ENCODE results near the gene RBM27. TPM values are rescaled to one million over a fixed set of nuclear protein-coding genes. Genes with fewer than 3 reads are reported as not detected.
A peak's percentile ranks its signal among the peaks of the same experiment; 100 is the strongest.
"Not testable (repeated sequence)": the region's sequence is repeated elsewhere in the genome, so short reads cannot be mapped to it uniquely, and the experiment has no call there.

RBM27 gene, protein sequence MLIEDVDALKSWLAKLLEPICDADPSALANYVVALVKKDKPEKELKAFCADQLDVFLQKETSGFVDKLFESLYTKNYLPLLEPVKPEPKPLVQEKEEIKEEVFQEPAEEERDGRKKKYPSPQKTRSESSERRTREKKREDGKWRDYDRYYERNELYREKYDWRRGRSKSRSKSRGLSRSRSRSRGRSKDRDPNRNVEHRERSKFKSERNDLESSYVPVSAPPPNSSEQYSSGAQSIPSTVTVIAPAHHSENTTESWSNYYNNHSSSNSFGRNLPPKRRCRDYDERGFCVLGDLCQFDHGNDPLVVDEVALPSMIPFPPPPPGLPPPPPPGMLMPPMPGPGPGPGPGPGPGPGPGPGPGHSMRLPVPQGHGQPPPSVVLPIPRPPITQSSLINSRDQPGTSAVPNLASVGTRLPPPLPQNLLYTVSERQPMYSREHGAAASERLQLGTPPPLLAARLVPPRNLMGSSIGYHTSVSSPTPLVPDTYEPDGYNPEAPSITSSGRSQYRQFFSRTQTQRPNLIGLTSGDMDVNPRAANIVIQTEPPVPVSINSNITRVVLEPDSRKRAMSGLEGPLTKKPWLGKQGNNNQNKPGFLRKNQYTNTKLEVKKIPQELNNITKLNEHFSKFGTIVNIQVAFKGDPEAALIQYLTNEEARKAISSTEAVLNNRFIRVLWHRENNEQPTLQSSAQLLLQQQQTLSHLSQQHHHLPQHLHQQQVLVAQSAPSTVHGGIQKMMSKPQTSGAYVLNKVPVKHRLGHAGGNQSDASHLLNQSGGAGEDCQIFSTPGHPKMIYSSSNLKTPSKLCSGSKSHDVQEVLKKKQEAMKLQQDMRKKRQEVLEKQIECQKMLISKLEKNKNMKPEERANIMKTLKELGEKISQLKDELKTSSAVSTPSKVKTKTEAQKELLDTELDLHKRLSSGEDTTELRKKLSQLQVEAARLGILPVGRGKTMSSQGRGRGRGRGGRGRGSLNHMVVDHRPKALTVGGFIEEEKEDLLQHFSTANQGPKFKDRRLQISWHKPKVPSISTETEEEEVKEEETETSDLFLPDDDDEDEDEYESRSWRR
- 10 to 100 TPM; 25.2 to 34.4 (median 29.7) TPM for polyA plus RNA-seq (ENCODE audit: insufficient read length in 4 of 4)

DNA sequence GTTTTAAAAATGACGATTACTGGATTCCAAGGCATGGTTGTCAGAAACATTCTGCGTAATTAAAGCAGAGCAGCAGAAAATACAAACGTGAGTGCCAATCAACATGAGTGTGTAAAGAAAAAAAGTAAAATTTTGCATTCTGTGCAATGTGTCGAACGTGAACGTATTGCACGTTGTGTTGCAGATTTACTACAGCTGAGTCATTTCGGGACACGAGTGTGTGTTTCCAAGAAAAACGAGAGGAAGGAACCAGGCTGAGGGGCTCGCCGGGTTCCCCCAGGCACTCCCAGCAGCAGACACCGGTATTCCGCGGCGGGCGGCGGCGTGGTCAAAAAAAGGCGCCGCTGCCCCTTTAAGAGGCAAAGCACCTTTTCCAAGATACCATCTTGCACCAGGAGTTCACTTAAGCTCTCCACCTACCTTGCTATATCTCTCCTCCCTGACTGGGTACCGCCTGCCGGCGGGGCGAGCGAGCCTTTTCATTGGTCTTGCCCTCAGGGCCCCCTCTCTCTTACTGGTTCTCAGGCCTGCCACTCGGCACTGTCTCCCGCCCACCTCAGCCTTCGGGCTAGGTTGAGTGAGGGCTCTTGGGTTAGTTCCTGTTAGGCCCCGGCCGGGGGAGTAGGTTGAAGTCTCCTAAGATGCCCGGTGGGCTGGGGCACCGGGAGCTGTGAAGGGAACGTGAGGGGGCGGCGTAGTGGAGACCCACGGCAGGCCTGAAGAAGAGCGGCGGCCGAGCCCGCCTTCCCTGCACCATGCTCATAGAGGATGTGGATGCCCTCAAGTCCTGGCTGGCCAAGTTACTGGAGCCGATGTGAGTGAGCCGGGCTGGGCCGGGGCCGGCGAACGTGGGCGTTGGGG, at the start of gene RBM27:
TSS of gene RBM27 (plus strand) at position 595 of the 861 bp plus-strand sequence. CDS start at position 756, 161 bp downstream.
- peak; percentile 94 to 96 (median 94) for DNase-seq (ENCODE audit: low read depth in 4 of 4, low spot score in 3 of 4)

DNA sequence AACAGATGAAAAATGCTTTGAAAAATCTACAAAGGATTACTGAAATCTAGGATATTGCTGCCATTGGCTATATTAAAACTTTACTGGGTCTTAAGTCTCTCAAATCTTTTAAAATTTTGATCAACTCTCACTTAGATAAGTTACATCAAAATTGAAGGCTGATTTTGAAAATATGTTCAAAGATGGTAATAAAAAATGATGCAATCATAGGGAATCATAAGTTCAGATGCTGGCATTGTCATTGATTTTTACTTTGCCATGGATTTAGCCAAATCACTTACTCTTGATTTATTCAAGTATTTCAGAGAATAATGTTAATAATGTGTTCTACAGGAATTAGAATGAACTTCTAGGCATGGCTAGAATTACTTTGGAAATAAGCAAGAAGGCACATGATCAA, 45.1 kb upstream of the RBM27 start:
- DNase-seq (ENCODE audit: low read depth in 4 of 4, low spot score in 3 of 4): no peak

DNA sequence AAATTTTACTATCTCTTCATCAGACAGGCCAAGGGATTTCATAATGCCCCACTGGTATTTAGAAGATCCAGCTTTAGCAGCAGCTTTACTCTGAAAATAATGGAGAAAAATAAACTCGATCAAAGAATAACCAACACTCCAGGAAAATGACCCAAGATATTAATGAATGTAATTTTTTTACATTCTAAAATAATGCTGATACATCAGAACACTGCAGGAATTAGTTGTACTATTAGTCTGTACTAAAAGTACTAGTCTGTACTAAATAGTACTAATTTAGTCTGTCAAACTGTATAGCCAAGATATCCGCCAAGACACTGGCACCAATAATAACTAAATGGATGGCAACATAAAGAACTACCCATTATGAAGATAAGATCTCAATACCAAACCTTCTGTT, 39.0 kb upstream of the RBM27 start:
- DNase-seq (ENCODE audit: low read depth in 4 of 4, low spot score in 3 of 4): no peak

DNA sequence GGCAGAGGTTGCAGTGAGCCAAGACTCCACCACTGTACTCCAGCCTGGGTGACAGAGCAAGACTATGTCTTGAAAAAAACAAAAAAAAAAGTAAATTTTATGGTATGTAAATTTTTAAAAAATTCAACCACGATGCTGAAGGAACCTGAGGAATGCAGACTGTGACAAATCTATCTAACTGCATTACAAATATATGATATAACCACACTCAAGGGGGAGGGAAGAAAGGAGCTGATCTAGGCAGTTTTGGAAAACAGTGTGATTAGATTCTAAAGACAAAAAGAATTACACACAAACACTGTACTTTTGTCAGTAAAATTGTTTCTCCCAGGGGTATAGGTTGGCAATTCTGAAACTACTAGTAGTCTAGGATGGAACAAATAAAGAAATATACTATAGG, 37.9 kb upstream of the RBM27 start:
- no peak for DNase-seq (ENCODE audit: low read depth in 4 of 4, low spot score in 3 of 4)

- no peak for DNase-seq (ENCODE audit: low read depth in 4 of 4, low spot score in 3 of 4)
These were observed 37.5 kb upstream of the RBM27 start for GRCh38 chr5:146165903-146166302.

DNA sequence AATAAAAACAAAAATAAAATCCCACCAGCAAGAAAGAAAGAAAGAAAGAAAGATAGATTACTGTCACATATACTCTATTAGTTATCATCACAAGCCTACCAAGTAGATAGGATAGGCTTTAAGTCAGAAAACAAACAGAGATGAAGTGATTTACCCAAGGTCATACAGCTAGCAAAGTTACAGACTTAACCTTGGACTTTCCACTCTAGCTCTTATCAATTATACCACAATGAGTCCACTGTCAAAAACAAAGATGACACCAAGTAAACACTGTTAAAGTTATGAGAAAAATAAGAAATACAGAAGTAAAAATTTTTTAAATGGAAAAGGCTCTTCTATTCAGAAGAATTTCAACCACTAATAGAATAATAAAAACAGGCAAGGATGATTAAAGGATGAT, 34.3 kb upstream of the RBM27 start:
- no peak for DNase-seq (ENCODE audit: low read depth in 4 of 4, low spot score in 3 of 4)

GRCh38 chr5:146173049-146173448, 30.4 kb upstream of the RBM27 start:
- DNase-seq (ENCODE audit: low read depth in 4 of 4, low spot score in 3 of 4): not testable (repeated sequence)

DNA sequence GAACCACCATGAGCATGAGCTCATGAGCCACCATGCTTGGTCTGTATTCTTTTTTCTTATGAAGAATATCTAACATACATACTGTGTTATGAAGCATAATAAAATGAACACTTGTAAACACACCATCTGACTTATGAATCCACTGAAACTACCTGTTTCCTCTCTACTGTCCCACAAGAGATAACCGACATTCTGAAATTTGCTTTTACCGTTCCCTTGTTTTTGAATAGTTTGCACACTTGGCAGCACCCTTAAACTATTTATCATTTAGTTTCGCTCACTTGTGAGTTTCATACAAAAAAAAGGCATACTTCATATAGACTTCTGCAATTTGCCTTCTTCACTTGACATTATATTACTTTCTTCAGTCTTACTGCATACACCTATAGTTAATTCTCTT, 29.8 kb upstream of the RBM27 start:
- DNase-seq (ENCODE audit: low read depth in 4 of 4, low spot score in 3 of 4): no peak

GRCh38 chr5:146176805-146177204, 26.6 kb upstream of the RBM27 start:
- no peak for DNase-seq (ENCODE audit: low read depth in 4 of 4, low spot score in 3 of 4)

DNA sequence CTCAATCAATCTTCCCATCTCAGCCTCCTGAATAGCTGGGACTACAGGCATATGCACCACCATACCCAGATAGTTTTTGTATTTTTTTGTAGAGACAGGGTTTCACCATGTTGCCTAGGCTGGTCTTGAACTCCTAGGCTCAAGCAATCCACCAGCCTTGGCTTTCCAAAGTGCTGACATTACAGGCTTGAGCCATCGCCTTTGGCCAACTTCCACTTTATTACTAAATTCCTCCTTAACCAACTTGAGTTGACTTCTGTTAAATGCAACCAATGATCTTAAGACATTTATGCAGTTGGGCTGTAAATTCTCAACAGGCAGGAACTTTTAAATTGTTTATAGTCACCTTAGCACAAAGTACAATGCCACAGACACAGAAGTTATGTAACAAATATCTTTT, 23.7 kb upstream of the RBM27 start:
- no peak for DNase-seq (ENCODE audit: low read depth in 4 of 4, low spot score in 3 of 4)

- DNase-seq (ENCODE audit: low read depth in 4 of 4, low spot score in 3 of 4): not testable (repeated sequence)
These were observed 20.0 kb upstream of the RBM27 start for GRCh38 chr5:146183403-146183802.

DNA sequence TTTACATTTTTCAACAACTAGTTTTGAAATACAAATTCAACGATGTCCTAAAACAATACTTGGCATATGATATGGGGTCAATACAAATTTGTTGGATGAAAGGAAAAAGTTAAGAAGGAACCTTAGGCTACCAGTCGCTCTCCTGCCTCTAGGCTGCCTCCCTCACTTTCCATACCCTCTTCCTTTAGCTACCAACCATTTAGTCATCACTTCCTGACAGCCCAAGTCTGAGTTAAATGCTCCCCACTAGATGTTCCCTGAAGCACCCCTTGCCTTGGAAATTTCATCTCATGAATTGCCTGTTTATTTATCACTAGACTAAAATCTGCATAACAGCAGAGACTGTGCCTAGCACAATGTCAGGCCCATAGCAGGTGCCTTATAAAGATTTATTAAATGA, 18.2 kb upstream of the RBM27 start:
- no peak for DNase-seq (ENCODE audit: low read depth in 4 of 4, low spot score in 3 of 4)

DNA sequence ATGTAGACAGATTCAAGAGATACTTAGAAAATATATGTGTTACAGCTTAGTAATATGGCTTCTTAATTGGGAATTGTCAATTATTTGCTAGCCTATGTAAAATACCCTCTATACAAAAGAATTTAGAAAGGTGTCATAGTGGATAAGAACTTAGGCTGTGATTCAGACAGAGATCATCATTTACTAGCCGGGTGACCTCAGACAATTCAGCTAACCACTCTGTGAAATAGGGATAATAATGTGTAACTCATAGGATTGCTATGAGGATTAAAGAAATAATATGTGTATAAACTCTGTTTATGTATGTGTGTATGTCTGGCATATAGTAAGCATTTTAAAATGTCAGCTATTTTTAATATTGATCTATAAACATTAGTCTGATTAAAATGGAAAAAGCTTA, 15.0 kb upstream of the RBM27 start:
- no peak for DNase-seq (ENCODE audit: low read depth in 4 of 4, low spot score in 3 of 4)

- no peak for DNase-seq (ENCODE audit: low read depth in 4 of 4, low spot score in 3 of 4)
These were observed 10.8 kb upstream of the RBM27 start for GRCh38 chr5:146192571-146193043.

- no peak for DNase-seq (ENCODE audit: low read depth in 4 of 4, low spot score in 3 of 4)
These were observed 10.1 kb upstream of the RBM27 start for GRCh38 chr5:146193285-146193684.

GRCh38 chr5:146194997-146195396, 8.4 kb upstream of the RBM27 start:
- DNase-seq (ENCODE audit: low read depth in 4 of 4, low spot score in 3 of 4): not testable (repeated sequence)

DNA sequence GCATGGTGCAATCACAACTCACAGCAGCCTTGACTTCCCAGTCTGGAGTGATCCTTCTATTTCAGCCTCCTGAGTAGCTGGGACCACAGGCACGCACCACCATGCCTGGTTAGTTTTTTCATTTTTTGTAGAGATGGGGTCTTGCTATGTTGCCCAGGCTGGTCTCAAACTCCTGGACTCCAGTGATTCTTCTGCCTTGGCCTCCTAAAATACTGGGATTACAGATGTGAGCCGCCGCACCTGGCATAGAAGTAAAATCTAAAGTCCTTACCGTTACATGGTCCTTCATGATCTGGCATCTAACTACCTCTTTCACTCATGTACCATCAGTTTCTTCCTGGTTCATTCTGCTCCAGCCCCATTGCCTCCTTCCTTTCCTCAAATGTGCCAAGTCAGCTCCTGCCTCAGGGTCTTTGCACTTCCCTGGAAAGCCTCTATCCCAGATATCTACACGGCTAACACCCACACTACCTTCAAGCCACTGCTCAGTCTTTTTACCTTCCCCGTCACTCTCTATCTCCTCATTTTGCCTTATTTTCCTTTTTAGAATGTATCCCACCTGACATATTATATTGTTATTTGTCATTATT, 6.9 kb upstream of the RBM27 start:
- no peak for DNase-seq (ENCODE audit: low read depth in 4 of 4, low spot score in 3 of 4)

DNA sequence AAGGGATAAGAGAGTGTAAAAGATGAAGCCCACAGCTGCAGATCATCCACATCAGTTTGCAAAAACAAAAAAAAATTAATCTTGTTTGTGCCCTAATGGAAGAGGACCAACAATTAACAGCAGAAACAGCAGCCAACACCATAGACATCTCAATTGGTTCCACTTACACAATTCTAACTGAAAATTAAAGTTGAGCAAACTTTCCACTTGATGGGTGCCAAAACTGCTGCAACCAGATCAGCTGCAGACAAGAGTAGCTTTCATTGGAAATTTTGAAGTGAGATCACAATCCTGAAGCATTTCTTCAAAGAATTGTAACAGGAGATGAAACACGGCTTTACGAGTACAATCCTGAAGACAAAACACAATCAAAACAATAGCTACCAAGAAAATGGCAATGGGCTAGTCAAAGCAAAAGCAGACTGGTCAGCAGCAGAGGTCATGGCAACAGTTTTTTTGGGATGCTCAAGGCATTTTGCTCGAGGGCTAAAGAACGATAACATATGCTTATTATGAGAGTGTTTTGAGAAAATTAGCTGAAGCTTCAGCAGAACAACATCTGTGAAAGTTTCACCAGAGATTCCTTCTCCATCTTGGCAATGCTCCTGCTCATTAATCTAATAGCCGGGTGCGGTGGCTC, 4.1 kb upstream of the RBM27 start:
- DNase-seq (ENCODE audit: low read depth in 4 of 4, low spot score in 3 of 4): no peak

- DNase-seq (ENCODE audit: low read depth in 4 of 4, low spot score in 3 of 4): not testable (repeated sequence)
These were observed 1.6 kb upstream of the RBM27 start for GRCh38 chr5:146201795-146202194.

All from left renal pelvis (tissue), 4 donors.